Measurements from ENCODE around the gene HOXA4. TPM values are rescaled to one million over a fixed set of nuclear protein-coding genes. Genes with fewer than 3 reads are reported as not detected.

HOXA4 gene
- total and polyA plus RNA-seq, 2 of the 8 experiments (the other 6 are each of a cell fraction or from before 2014, with no cell fraction given) = not detected

DNA sequence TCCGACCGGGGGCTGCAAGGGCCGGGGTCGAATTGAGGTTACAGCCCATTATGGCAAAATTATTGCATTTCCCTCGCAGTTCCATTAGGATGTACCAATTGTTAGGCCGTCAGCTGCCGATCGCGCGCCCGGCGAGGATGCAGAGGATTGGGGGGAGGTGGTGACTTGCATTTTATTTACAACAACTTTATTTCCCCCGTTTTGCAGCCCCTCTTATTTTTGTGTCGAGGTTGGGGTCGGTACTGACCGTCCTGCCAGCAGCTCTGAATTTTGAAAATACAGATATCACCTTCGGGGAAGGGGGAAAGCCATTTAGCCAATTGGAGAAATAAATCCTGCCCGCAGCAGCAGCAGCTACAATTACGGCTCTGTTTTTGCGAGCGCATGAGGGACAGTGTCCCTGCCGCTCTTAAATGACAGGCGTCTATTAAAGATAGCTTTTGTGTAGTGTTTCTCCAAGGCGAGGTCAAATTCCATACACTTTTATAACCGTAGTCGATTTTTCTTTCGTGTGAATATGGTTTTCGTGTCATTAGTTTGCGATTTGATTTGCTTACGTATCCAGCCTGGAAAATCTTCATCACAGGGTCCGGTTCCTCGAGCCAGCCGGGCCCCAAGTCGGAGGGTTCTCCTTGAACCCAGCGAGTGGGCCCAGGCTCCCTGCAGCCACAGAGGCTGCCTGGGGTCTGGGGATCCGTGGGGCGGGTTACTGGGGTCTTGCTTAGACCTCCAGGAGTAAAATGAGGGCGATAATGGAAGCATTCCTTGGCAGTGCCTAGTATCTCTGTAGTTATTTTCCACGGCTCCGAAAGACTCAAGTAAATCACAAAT is 13.6 kb upstream of the HOXA4 start:
- Histone ChIP-seq H3K4ac (replicated peaks; ENCODE audit: insufficient read length, low read depth, low read length) (no peak overlapping the region), H3K4me1 (replicated peaks in 1 of 4; ENCODE audit: control insufficient read depth in 3 of 4, insufficient read depth in 4 of 4, low read length in 3 of 4) (peaks cover 0 to 10% (median 5%) of the 10 kb centered on the region in 4 experiments; a peak in 5 of 7 replicates), H2BK5ac (ENCODE audit: low read depth, low read length) (no peak overlapping the region), H3K27me3 (replicated peaks in 1 of 4; ENCODE audit: control insufficient read depth in 3 of 4, extremely low read depth in 1 of 4, insufficient read depth in 3 of 4, low read length in 3 of 4) (peaks cover 97 to 100% (median 99%) of the 10 kb centered on the region in 4 experiments), H3K23me2 (ENCODE audit: low read depth, low read length) (peaks cover 9% of the 10 kb centered on the region), H3K18ac (ENCODE audit: extremely low read depth, low read length) (no peak overlapping the region), H3K79me2 (ENCODE audit: control insufficient read depth in 1 of 2, insufficient read depth in 2 of 2, low read length in 2 of 2) (no peaks in the 10 kb centered on the region), H4K20me1 (replicated peaks in 1 of 2; ENCODE audit: control insufficient read depth in 1 of 2, insufficient read depth in 2 of 2, low read length in 2 of 2) (peaks cover 26 to 31% of the 10 kb centered on the region in 2 experiments), H2AK5ac (ENCODE audit: low read depth, low read length) (no peak overlapping the region), H2BK15ac (ENCODE audit: low read length) (no peak overlapping the region), H4K8ac (ENCODE audit: extremely low read depth, insufficient read depth, low read length) (no peak overlapping the region), H4K91ac (replicated peaks; ENCODE audit: insufficient read length, low read length) (no peak overlapping the region), H3K14ac (ENCODE audit: insufficient read length) (no peak overlapping the region), H3K23ac (ENCODE audit: insufficient read length) (no peak overlapping the region), H3K36me3 (ENCODE audit: control insufficient read depth in 2 of 4, insufficient read depth in 4 of 4, low read length in 3 of 4) (peaks cover 0 to 6% (median 0%) of the 10 kb centered on the region in 4 experiments; a peak in 1 of 8 replicates), H3K9me3 (ENCODE audit: insufficient read depth in 2 of 2, low read depth in 1 of 2, low read length in 1 of 2) (peaks cover 0 to 3% of the 10 kb centered on the region in 2 experiments; a peak in 1 of 4 replicates), H3K9ac (replicated peaks in 1 of 4; ENCODE audit: extremely low read depth in 1 of 4, low read depth in 3 of 4, low read length in 3 of 4) (no peak overlapping the region), H4K5ac (ENCODE audit: insufficient read length, low read depth, low read length) (no peak overlapping the region), H2AFZ (ENCODE audit: low read length) (no peak overlapping the region), H2BK120ac (replicated peaks; ENCODE audit: low read depth, low read length) (no peak overlapping the region), H3K4me3 (ENCODE audit: extremely low read depth in 1 of 4, insufficient read depth in 2 of 4, low read depth in 3 of 4, low read length in 4 of 4) (no peak overlapping the region; a peak in 1 of 8 replicates), H3K56ac (replicated peaks; ENCODE audit: insufficient read length, low read depth, low read length) (no peak overlapping the region), H3K27ac (ENCODE audit: low read depth, low read length) (no peak overlapping the region), H2BK12ac (ENCODE audit: low read depth, low read length) (no peak overlapping the region), H2BK20ac (ENCODE audit: low read length) (no peak overlapping the region), H3K4me2 (ENCODE audit: insufficient read depth in 1 of 2, low read depth in 2 of 2, low read length in 2 of 2) (peak overlapping the region in 1 of 2 experiments; percentile 70; a peak in 1 of 4 replicates), H3K79me1 (ENCODE audit: low read depth, low read length) (no peaks in the 10 kb centered on the region)
- FAIRE-seq (no peak), DNase-seq (ENCODE audit: low read depth in 1 of 2, low spot score in 2 of 2) (no peak)
- 39% methylated on average over 39 of the region's 40 CpGs; no CpG with 5 or more reads in 1 of the 2 experiments for WGBS, 2 experiments (ENCODE audit: extremely low coverage in 1 of 2, insufficient coverage in 1 of 2, insufficient read length in 1 of 2, insufficient replicate concordance in 2 of 2, low coverage in 1 of 2, low lambda C conversion rate in 2 of 2, missing lambda C conversion rate in 1 of 2)
- CTCF ChIA-PET (ENCODE audit: partially characterized antibody) = interaction anchor here (0.7 to 12.5 kb wide), 43 partner anchors 10 to 1288 kb away, joined by 3 to 123 read pairs (median 6); partner anchors contain the start of genes HOXA1, HOXA10, HOXA3 and HOXA4
- POLR2A ChIA-PET (ENCODE audit: partially characterized antibody) = interaction anchor here (1.4 kb wide), 1 partner anchor 8 kb away, joined by 5 read pairs; the partner anchor contains the start of gene HOXA3
- TF ChIP-seq SAP30 (IDR thresholded peaks at IDR 0.05; ENCODE audit: insufficient read depth, insufficient replicate concordance, low read length) = no peak
- no peak for TF ChIP-seq SP1 (IDR thresholded peaks at IDR 0.05; ENCODE audit: low read depth, low read length)
- no peak for TF ChIP-seq ZNF274 (IDR thresholded peaks at IDR 0.05; ENCODE audit: borderline replicate concordance, extremely low read depth, low read length)
- TF ChIP-seq EP300 (IDR thresholded peaks at IDR 0.05; ENCODE audit: borderline replicate concordance in 1 of 2, low read depth in 2 of 2, low read length in 2 of 2) = no peak
- TF ChIP-seq JUN (IDR thresholded peaks at IDR 0.05; ENCODE audit: low read depth, low read length) = no peak
- TF ChIP-seq YY1 (IDR thresholded peaks at IDR 0.05; ENCODE audit: low read depth, low read length) = no peak
- TF ChIP-seq ASH2L (IDR thresholded peaks at IDR 0.05; ENCODE audit: low read length) = no peak
